ENCODE measurements around the gene STRAP.
"Not testable (repeated sequence)": the region's sequence is repeated elsewhere in the genome, so short reads cannot be mapped to it uniquely, and the experiment has no call there.

Gene STRAP

GRCh38 chr12:15924956-15925355 lies 42.8 kb downstream of the STRAP start:
- DNase-seq (ENCODE audit: low read depth, low spot score) = no peak

- no peak for DNase-seq (ENCODE audit: low read depth, low spot score)
Observed at GRCh38 chr12:15928346-15928745, 46.2 kb downstream of the STRAP start.

GRCh38 chr12:15928870-15929571 lies 46.8 kb downstream of the STRAP start:
- no peak for DNase-seq (ENCODE audit: low read depth, low spot score)

GRCh38 chr12:15931590-15932053 lies 49.4 kb downstream of the STRAP start:
- DNase-seq (ENCODE audit: low read depth, low spot score) = no peak

GRCh38 chr12:15932327-15932726 lies 50.1 kb downstream of the STRAP start:
- no peak for DNase-seq (ENCODE audit: low read depth, low spot score)

- no peak for DNase-seq (ENCODE audit: low read depth, low spot score)
Observed at GRCh38 chr12:15932971-15933370, 50.8 kb downstream of the STRAP start.

- no peak for DNase-seq (ENCODE audit: low read depth, low spot score)
Observed at GRCh38 chr12:15933751-15934150, 51.6 kb downstream of the STRAP start.

- DNase-seq (ENCODE audit: low read depth, low spot score) = no peak
Observed at GRCh38 chr12:15936751-15937150, 54.6 kb downstream of the STRAP start.

GRCh38 chr12:15937902-15938301 lies 55.7 kb downstream of the STRAP start:
- DNase-seq (ENCODE audit: low read depth, low spot score) = no peak

GRCh38 chr12:15939111-15939510 lies 56.9 kb downstream of the STRAP start:
- no peak for DNase-seq (ENCODE audit: low read depth, low spot score)

GRCh38 chr12:15942475-15942874 lies 60.3 kb downstream of the STRAP start:
- no peak for DNase-seq (ENCODE audit: low read depth, low spot score)

- not testable (repeated sequence) for DNase-seq (ENCODE audit: low read depth, low spot score)
Observed at GRCh38 chr12:15943519-15943918, 61.3 kb downstream of the STRAP start.

- not testable (repeated sequence) for DNase-seq (ENCODE audit: low read depth, low spot score)
Observed at GRCh38 chr12:15948461-15948860, 66.3 kb downstream of the STRAP start.
